CD4-positive, alpha-beta T cell treated with Interleukin-2 at 100 ng/mL for 4 hours (primary cell): Measurements from ENCODE around the gene VPS54.
"Not testable (repeated sequence)": the region's sequence is repeated elsewhere in the genome, so short reads cannot be mapped to it uniquely, and the experiment has no call there.

Source experiments
- DNase-seq: peaks from one replicate; pipeline ENCODE4 v3.0.0-alpha.2; 2020; ENCODE audit warnings: low spot score

Gene VPS54

GRCh38 chr2:63992061-63992685 is 27.1 kb downstream of the VPS54 start:
- no peak for DNase-seq

- not testable (repeated sequence) for DNase-seq
These were observed 27.8 kb downstream of the VPS54 start for GRCh38 chr2:63991173-63991999.

- no peak for DNase-seq
These were observed 29.2 kb downstream of the VPS54 start for GRCh38 chr2:63990072-63990471.

GRCh38 chr2:63988842-63989436 is 30.3 kb downstream of the VPS54 start:
- DNase-seq = not testable (repeated sequence)

GRCh38 chr2:63984606-63985359 is 34.4 kb downstream of the VPS54 start:
- no peak for DNase-seq

GRCh38 chr2:63983986-63984605 is 35.1 kb downstream of the VPS54 start:
- no peak for DNase-seq

- DNase-seq = no peak
These were observed 36.9 kb downstream of the VPS54 start for GRCh38 chr2:63982335-63982734.

- DNase-seq = no peak
These were observed 37.5 kb downstream of the VPS54 start for GRCh38 chr2:63981702-63982103.

- no peak for DNase-seq
These were observed 38.4 kb downstream of the VPS54 start for GRCh38 chr2:63980794-63981193.

- peak; percentile 25 for DNase-seq
These were observed 41.3 kb downstream of the VPS54 start for GRCh38 chr2:63977904-63978303.

GRCh38 chr2:63976125-63976510 is 43.1 kb downstream of the VPS54 start:
- no peak for DNase-seq

- DNase-seq = no peak
These were observed 43.6 kb downstream of the VPS54 start for GRCh38 chr2:63975437-63976124.

GRCh38 chr2:63975036-63975435 is 44.2 kb downstream of the VPS54 start:
- DNase-seq = not testable (repeated sequence)

- DNase-seq = no peak
These were observed 57.0 kb downstream of the VPS54 start for GRCh38 chr2:63962186-63962585.

GRCh38 chr2:63950414-63950813 is 68.8 kb downstream of the VPS54 start:
- no peak for DNase-seq

- no peak for DNase-seq
These were observed 76.4 kb downstream of the VPS54 start for GRCh38 chr2:63942788-63943187.

GRCh38 chr2:63932104-63932503 is 87.1 kb downstream of the VPS54 start:
- DNase-seq = not testable (repeated sequence)

GRCh38 chr2:63926815-63927214 is 92.4 kb downstream of the VPS54 start:
- DNase-seq = no peak

- DNase-seq = no peak
These were observed 104.9 kb downstream of the VPS54 start for GRCh38 chr2:63914311-63914710.

GRCh38 chr2:63903003-63903402 is 116.2 kb downstream of the VPS54 start:
- no peak for DNase-seq

GRCh38 chr2:63902149-63902548 is 117.1 kb downstream of the VPS54 start:
- no peak for DNase-seq
